ENCODE data around the gene GSK3B.
A peak's percentile ranks its signal among the peaks of the same experiment; 100 is the strongest.

Gene GSK3B

DNA sequence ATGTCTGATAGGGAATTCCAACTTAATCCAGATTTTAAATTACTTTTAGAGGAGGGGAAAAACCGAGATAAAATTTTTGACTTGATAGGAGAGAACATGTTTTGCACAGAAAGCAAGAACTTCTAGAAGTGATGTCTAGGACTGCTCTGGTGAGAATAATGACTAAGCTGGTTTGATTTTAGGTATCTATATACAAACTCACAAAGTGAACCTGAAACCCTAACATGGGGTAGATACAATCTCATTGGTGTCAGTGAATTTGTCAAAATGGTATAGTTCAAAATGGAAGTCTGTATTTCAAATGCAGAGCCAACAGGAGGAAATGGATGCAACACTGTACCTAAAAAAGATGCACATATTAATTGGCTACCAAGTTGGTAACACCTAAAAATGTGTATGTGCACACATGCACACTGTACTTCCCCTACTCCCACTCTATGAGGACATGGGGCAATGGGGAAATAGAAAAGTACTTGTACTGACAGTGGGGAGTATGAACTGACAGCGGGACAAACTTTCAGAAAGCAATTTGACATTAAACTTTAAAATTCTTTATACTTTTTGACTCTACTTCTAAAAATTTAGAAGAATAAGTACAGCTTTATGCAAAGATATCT is 259.4 kb downstream of the GSK3B start:
- TF ChIP-seq, protein P1, sequence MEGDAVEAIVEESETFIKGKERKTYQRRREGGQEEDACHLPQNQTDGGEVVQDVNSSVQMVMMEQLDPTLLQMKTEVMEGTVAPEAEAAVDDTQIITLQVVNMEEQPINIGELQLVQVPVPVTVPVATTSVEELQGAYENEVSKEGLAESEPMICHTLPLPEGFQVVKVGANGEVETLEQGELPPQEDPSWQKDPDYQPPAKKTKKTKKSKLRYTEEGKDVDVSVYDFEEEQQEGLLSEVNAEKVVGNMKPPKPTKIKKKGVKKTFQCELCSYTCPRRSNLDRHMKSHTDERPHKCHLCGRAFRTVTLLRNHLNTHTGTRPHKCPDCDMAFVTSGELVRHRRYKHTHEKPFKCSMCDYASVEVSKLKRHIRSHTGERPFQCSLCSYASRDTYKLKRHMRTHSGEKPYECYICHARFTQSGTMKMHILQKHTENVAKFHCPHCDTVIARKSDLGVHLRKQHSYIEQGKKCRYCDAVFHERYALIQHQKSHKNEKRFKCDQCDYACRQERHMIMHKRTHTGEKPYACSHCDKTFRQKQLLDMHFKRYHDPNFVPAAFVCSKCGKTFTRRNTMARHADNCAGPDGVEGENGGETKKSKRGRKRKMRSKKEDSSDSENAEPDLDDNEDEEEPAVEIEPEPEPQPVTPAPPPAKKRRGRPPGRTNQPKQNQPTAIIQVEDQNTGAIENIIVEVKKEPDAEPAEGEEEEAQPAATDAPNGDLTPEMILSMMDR (IDR thresholded peaks at IDR 0.05; ENCODE audit: insufficient read depth, low read depth, low read length, missing control alignments), result no peak
- DNase-seq (ENCODE audit: low read depth), result no peak
- no peak overlapping the region for H3K4me3 ChIP-seq (ENCODE audit: low read length)

DNA sequence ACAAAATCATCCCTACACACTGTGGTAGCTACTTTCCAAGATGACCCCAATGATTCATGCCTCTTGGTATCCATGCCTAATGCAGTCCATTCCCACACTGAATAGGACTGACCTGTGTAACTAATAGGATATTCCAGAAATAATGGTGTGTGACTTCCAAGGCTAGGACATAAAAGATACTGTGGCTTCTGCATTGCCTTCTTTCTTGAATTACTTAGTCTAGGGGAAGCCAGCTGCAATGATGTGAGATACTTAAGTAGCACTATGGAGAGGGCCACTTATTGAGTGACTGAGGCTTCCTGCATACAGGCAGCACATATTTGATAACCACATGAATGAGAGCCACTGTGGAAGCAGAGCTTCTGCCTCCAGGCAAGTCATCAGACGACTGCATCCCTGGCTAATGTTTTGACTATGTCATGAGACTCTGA is 262.3 kb downstream of the GSK3B start:
- DNase-seq (ENCODE audit: low read depth), result no peak
- H3K4me3 ChIP-seq (ENCODE audit: low read length), result no peak overlapping the region
- TF ChIP-seq, protein P1 (IDR thresholded peaks at IDR 0.05; ENCODE audit: insufficient read depth, low read depth, low read length, missing control alignments), result no peak

DNA sequence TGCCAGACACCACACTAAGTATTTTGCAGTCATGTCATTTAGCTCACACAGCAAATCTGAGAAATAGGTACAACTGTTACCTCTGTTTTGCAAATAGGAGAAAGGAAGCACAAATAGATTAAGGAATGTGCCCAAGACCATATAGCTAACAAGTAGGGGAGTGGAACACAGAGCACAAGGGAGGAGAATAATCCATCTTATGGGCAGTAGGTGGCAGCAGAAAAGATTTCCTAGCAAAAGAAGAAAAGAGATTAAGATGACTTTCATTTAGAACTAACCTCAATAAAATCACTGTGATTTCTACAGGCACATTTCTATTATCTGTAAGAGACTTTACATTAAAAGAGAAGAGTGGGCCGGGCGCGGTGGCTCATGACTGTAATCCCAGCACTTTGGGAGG is 263.2 kb downstream of the GSK3B start:
- TF ChIP-seq, protein P1 (IDR thresholded peaks at IDR 0.05; ENCODE audit: insufficient read depth, low read depth, low read length, missing control alignments), result peak; percentile 16
- no peak for DNase-seq (ENCODE audit: low read depth)
- no peak overlapping the region for H3K4me3 ChIP-seq (ENCODE audit: low read length)

DNA sequence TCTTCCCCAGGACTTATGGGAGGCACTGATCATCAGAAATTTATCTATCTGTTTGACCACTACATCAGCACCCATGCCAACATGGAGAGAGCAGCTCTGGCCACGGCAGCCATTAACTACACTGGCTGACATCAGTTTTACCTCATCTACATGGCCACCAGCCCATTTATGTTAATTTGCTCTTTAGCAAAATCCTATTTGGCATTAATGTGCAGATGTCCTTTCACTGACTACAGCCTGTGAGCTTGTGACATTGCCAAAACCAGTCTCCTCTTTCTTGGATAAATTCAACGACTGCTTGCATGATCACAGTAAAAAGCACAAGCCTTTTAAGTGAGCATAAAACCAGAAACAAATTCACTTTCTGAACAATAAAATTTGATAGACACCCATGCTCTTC is 264.8 kb downstream of the GSK3B start:
- DNase-seq (ENCODE audit: low read depth), result no peak
- TF ChIP-seq, protein P1 (IDR thresholded peaks at IDR 0.05; ENCODE audit: insufficient read depth, low read depth, low read length, missing control alignments), result no peak
- no peak overlapping the region for H3K4me3 ChIP-seq (ENCODE audit: low read length)

DNA sequence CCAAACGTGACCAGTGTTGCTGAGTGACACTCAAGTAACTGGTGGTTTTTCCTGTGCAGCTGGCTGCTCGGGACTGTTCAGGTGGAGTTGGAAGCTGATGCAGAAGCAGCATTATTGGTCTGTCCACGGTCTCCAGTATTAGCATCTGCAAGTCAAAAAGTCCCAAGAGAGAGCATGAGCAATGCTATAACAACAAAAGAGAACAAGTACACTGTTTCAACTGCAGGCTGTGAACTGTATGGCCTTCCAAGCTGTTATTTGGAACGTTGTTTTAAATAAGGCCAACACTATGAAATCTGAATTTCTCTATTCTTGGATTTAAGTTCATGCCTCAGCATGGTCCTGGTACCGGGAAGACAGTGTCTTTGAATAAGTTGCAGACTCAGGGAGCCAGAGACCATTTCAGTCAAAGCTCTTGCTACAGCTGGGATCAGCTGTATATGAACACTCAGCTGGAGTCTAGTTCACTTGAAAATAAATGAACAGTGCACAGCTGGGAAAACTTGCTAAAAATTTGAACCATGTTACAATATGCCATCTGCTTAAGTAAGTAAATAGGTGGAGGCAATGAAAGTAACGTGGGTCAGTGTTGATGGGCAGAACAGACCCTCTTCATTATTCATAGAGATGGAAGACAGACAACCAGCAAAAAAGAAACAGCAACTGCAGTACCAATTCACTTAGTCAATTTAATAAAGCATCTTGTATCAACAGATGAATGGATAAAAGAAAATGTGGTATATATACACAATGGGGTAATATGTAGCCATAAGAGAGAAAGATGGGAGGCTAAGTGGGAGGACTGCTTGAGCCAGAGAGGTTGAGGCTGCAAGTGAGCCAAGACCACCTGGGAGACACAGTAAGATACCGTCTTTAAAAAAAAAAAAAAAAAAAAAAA is 267.3 kb downstream of the GSK3B start:
- DNase-seq (ENCODE audit: low read depth), result no peak

DNA sequence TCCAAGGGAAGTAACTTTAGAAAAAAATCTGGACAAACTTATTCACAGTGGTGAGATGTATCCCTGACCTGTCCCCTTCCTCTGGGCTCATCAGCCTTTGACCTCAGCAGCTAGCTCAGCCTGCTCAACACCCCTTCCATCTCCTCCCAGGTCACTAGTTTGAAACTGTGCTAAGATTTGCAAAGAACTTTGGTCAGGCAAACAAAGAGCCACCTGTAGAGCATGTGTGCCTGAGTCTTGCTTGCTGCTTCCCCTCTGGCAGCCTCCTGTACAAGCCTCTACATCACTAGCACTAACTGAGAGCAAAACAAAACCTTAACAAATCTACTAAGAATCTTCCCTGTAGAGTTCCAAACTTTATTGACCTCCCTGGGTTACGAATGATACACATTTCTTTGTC is 268.4 kb downstream of the GSK3B start:
- TF ChIP-seq, protein P1 (IDR thresholded peaks at IDR 0.05; ENCODE audit: insufficient read depth, low read depth, low read length, missing control alignments), result no peak
- H3K4me3 ChIP-seq (ENCODE audit: low read length), result no peak overlapping the region
- no peak for DNase-seq (ENCODE audit: low read depth)

More for the DNA sequence above, 267.3 kb downstream of the GSK3B start:
- no peak overlapping the region for H3K4me3 ChIP-seq (ENCODE audit: low read length)
- TF ChIP-seq, protein P1 (IDR thresholded peaks at IDR 0.05; ENCODE audit: insufficient read depth, low read depth, low read length, missing control alignments), result no peak
